Stomach (tissue), 9 donors: Measurements from ENCODE around the gene BRD7. TPM values are rescaled to one million over a fixed set of nuclear protein-coding genes. Genes with fewer than 3 reads are reported as not detected.

Source experiments
- DNase-seq, 2 donors: peaks; one replicate each; pipeline versions ENCODE4 v3.0.0 to v3.0.0-alpha.2; 2013 to 2019
- H3K27ac ChIP-seq, 5 donors: fragments of 200-600 bp in 4 of 5; sonication (generic) in 4 of 5; one replicate each; pipeline ENCODE4 v1.5.1; 2013 to 2019; ENCODE audit warnings: mild to moderate bottlenecking in 1 of 5, moderate library complexity in 1 of 5
- H3K27me3 ChIP-seq, 3 donors: fragments of 200-600 bp; sonication (generic); one replicate each; pipeline ENCODE4 v1.5.1; 2017 to 2019; ENCODE audit warnings: mixed run types in 1 of 3
- H3K36me3 ChIP-seq, 4 donors: fragments of 200-600 bp; sonication (generic); 1 replicate in 3 of 4; 2 replicates in 1 of 4; pipeline ENCODE4 v1.5.1; 2016 to 2019
- H3K4me1 ChIP-seq, 4 donors: fragments of 200-600 bp; sonication (generic); one replicate each; pipeline ENCODE4 v1.5.1; 2016 to 2019
- H3K4me3 ChIP-seq, 4 donors: fragments of 200-600 bp; sonication (generic) in 3 of 4; one replicate each; pipeline ENCODE4 v1.5.1; 2016 to 2019; ENCODE audit warnings: mild to moderate bottlenecking in 1 of 4
- H3K9me3 ChIP-seq, 4 donors: fragments of 200-600 bp; sonication (generic); one replicate each; pipeline ENCODE4 v1.5.1; 2016 to 2019
- EP300 ChIP-seq: sonication (generic); formaldehyde crosslinking; IDR thresholded peaks from one replicate; pipeline ENCODE4 v1.6.1; 2017; ENCODE audit warnings: antibody characterized with exemption
- POLR2A ChIP-seq, 4 donors: fragments of 450-650 bp; IDR thresholded peaks; one replicate each; pipeline ENCODE4 v1.6.1; 2016; ENCODE audit warnings: antibody characterized with exemption in 4 of 4, control low read depth in 2 of 4, mild to moderate bottlenecking in 1 of 4, moderate library complexity in 1 of 4
- POLR2AphosphoS5 ChIP-seq, 3 donors: sonication (generic); formaldehyde crosslinking; IDR thresholded peaks; one replicate each; pipeline ENCODE4 v1.6.1; 2016; ENCODE audit warnings: antibody characterized with exemption in 3 of 3
- WGBS, 5 donors: extraction: QIAGEN DNeasy Blood & Tissue Kit in 3 of 5; methylation state at CpG; one replicate each; pipeline versions ENCODE4 v1.1.5 to v1.1.7; 2013 to 2018; 5-methylcytosine and 5-hydroxymethylcytosine counted together
- intact Hi-C: fragments of 100-400 bp; cut with DNase I; formaldehyde crosslinking; loops from one replicate; pipeline ENCODE4 v1.15.1; 2023; ENCODE audit warnings: low total_unique reads
- polyA plus RNA-seq, 3 donors: library from polyadenylated mRNA; stranded (reverse); fragments of 200-250 nt; gene quantifications; one replicate each; pipeline ENCODE4 v1.2.3, GENCODE V29; 2013
- total RNA-seq, 5 donors: library from RNA; depleted of rRNA; stranded (reverse); fragments of >200 nt; gene quantifications; one replicate each; pipeline versions ENCODE4 v1.1.0 to v1.2.3, GENCODE V29; 2014 to 2016
- TF ChIP-seq, protein P1 (sequence below), 7 experiments: fragments of 450-650 bp in 4 of 7; fragments of 200-600 bp in 3 of 7; sonication (generic) in 3 of 7; IDR thresholded peaks; one replicate each; pipeline ENCODE4 v1.5.1; 2016 to 2019; ENCODE audit warnings: antibody characterized with exemption in 7 of 7, control low read depth in 2 of 7, mild to moderate bottlenecking in 1 of 7
- donor health status: healthy with polysubstance abuse.
- donor health status: Bipolar disorder and iron deficiency.
- donor health status: healthy.

BRD7 gene
- total and polyA plus RNA-seq, 8 donors, result 9.3 to 71.8 (median 37.3) TPM

- no peak for DNase-seq
- Histone ChIP-seq H3K27me3 (no peaks in the 10 kb centered on the region), H3K9me3 (no peaks in the 10 kb centered on the region), H3K27ac (no peak overlapping the region), H3K4me3 (no peak overlapping the region), H3K4me1 (no peaks in the 10 kb centered on the region), H3K36me3 (peaks cover 11 to 85% (median 61%) of the 10 kb centered on the region in 4 donors)
- WGBS, 5 donors, result 76 to 89% (median 81%) methylated on average over 4 of the region's 4 CpGs
- intact Hi-C loops, result no loop called here
- TF ChIP-seq EP300 (no peak), POLR2AphosphoS5 (IDR thresholded peaks at IDR 0.05) (no peak), POLR2A (IDR thresholded peaks at IDR 0.05) (no peak)
- TF ChIP-seq, protein P1, sequence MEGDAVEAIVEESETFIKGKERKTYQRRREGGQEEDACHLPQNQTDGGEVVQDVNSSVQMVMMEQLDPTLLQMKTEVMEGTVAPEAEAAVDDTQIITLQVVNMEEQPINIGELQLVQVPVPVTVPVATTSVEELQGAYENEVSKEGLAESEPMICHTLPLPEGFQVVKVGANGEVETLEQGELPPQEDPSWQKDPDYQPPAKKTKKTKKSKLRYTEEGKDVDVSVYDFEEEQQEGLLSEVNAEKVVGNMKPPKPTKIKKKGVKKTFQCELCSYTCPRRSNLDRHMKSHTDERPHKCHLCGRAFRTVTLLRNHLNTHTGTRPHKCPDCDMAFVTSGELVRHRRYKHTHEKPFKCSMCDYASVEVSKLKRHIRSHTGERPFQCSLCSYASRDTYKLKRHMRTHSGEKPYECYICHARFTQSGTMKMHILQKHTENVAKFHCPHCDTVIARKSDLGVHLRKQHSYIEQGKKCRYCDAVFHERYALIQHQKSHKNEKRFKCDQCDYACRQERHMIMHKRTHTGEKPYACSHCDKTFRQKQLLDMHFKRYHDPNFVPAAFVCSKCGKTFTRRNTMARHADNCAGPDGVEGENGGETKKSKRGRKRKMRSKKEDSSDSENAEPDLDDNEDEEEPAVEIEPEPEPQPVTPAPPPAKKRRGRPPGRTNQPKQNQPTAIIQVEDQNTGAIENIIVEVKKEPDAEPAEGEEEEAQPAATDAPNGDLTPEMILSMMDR (IDR thresholded peaks at IDR 0.05), result no peak
These were observed 73.8 kb downstream of the BRD7 start for GRCh38 chr16:50294955-50295354.

DNA sequence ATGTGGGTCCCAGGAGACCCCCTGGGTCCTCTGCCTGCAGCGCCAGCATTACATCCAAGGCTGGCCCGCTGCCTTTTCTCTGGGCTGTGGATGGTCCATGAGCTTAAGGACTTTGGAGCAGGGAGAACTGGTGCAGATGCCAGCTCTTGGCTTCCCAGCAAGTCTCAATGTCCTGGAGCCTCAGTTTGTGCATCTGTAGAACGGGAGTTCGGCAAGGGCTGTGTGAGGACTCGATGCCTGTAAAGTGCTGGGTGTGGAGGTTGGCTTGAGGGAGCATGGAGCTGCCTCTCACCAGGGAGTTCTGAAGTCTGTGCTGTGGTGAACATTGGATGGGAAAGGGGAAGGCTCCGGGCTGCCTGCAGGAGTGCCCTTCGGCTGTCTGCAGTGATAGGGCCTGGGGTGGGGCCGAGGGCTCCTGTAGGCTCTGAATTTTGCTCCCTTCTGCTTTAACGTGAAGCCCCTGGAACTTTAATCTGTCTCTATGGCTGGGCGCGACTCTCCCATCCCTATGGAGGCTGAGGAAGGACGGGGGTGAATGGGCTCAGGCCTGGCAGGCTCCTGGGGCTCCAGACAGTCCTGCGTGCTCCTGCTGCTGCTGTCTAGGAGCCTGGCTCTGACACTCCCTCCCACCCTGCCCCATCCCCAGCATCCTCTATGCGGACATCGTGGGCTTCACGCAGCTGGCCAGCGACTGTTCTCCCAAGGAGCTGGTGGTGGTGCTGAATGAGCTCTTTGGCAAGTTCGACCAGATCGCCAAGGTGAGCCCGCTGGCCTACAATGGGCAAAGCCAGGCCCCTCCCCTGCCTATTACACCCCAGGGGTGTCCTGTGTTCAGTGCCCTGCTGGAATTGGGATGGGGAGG lies 74.6 kb downstream of the BRD7 start:
- no peaks in the 10 kb centered on the region for H3K27me3 ChIP-seq
- WGBS, 5 donors, result 86 to 95% (median 91%) methylated on average over 19 to 20 of the region's 20 CpGs
- intact Hi-C loops, result no loop called here
- H3K9me3 ChIP-seq, result no peaks in the 10 kb centered on the region
- H3K27ac ChIP-seq, result no peak overlapping the region
- H3K4me3 ChIP-seq, result no peak overlapping the region
- peaks cover 11 to 84% (median 55%) of the 10 kb centered on the region in 4 donors for H3K36me3 ChIP-seq
- H3K4me1 ChIP-seq, result no peaks in the 10 kb centered on the region
- no peak for DNase-seq
- TF ChIP-seq EP300 (no peak), POLR2A (IDR thresholded peaks at IDR 0.05) (no peak), POLR2AphosphoS5 (IDR thresholded peaks at IDR 0.05) (no peak)
- TF ChIP-seq, protein P1 (IDR thresholded peaks at IDR 0.05), result no peak

- 88 to 93% (median 91%) methylated on average over 16 to 20 of the region's 20 CpGs for WGBS, 5 donors
- no peak for DNase-seq
- TF ChIP-seq, protein P1 (IDR thresholded peaks at IDR 0.05), result no peak
- no peak for TF ChIP-seq EP300
- no peak for TF ChIP-seq POLR2AphosphoS5 (IDR thresholded peaks at IDR 0.05)
- no peak for TF ChIP-seq POLR2A (IDR thresholded peaks at IDR 0.05)
- Histone ChIP-seq H3K4me1 (no peaks in the 10 kb centered on the region), H3K9me3 (no peaks in the 10 kb centered on the region), H3K27me3 (no peaks in the 10 kb centered on the region), H3K4me3 (no peak overlapping the region), H3K27ac (no peak overlapping the region), H3K36me3 (peaks cover 11 to 78% (median 48%) of the 10 kb centered on the region in 4 donors)
- intact Hi-C loops, result no loop called here
These were observed 75.6 kb downstream of the BRD7 start for GRCh38 chr16:50293041-50293783.

- no peak for DNase-seq
- TF ChIP-seq POLR2A (IDR thresholded peaks at IDR 0.05) (no peak), EP300 (no peak), POLR2AphosphoS5 (IDR thresholded peaks at IDR 0.05) (no peak)
- TF ChIP-seq, protein P1 (IDR thresholded peaks at IDR 0.05), result no peak
- intact Hi-C loops, result no loop called here
- Histone ChIP-seq H3K9me3 (no peaks in the 10 kb centered on the region), H3K4me1 (no peaks in the 10 kb centered on the region), H3K27ac (no peak overlapping the region), H3K36me3 (peaks cover 11 to 80% (median 46%) of the 10 kb centered on the region in 4 donors), H3K4me3 (no peak overlapping the region), H3K27me3 (no peaks in the 10 kb centered on the region)
- 93 to 99% (median 95%) methylated on average over 8 to 12 of the region's 12 CpGs for WGBS, 5 donors
These were observed 76.2 kb downstream of the BRD7 start for GRCh38 chr16:50292566-50292948.
